ENCODE data around the gene HNMT. TPM values are rescaled to one million over a fixed set of nuclear protein-coding genes. Genes with fewer than 3 reads are reported as not detected.

HNMT gene
- total and polyA plus RNA-seq, 2 of the 13 experiments (the other 11 are each of a cell fraction or from before 2014, with no cell fraction given): 279 to 309 TPM

DNA sequence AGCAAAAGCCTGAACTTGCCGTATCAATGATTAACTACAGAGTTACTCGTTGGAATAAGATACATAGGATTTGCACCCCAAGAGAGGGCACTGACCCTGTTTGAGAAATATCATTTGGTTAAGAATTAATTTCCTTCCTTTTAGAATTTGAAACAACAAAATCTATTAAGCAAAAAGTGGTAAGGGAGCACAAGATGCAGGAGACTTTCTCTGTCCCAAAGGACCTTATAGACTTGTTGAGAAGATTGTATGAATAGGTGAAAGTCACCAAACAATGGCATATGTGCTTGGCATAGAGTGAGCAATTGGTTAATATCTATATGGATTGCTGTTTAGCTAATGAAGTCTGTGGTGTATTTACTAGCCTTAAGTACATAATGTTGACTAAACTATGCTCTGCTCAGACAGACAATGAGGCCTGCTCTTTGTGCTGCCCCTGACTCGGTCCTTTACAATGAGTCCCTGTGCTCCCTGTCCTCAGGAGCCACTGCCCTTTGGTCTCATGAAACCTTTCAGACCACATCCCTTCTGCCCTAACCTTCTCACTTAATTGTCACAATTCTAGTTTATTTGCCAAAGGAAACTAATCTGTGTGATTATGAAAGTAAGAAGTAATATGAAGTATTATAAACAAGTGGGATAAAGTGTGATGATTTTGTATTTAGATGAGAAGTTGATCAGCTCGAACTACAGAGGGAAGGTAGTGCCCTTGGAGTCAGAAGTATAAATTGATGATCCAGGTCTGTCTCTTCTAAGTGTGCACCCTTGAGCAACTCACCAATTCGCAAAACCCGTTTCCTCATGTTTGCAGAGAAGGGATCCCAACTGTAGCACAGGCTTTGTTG lies 21.2 kb upstream of the HNMT start (continued):
- TF ChIP-seq EEA1 (CRISPR knock-in tag; IDR thresholded peaks at IDR 0.05; ENCODE audit: borderline replicate concordance) (no peak), ZSCAN29 (CRISPR knock-in tag; conservative IDR thresholded peaks at IDR 0.05) (0 out of 2 replicates have a peak, but pooled peaks have one; percentile 64), EED (CRISPR knock-in tag; IDR thresholded peaks at IDR 0.05) (no peak), SRSF1 (optimal IDR thresholded peaks at IDR 0.05; ENCODE audit: low read depth, low read length) (no peak), PHF5A (CRISPR knock-in tag; IDR thresholded peaks at IDR 0.05; ENCODE audit: low read depth, unreplicated experiment) (no peak), TCF7L2 (IDR thresholded peaks at IDR 0.05; ENCODE audit: low read depth, low read length) (peak; percentile 67; the same call in 1 of the 2 replicates), CEBPB (IDR thresholded peaks at IDR 0.05; ENCODE audit: borderline replicate concordance, low read depth, low read length) (peak; percentile 51), GATAD1 (CRISPR knock-in tag; IDR thresholded peaks at IDR 0.05) (no peak; the same call in 1 of the 2 replicates), THYN1 (CRISPR knock-in tag; IDR thresholded peaks at IDR 0.05; ENCODE audit: borderline replicate concordance, low read depth) (no peak), ETV6 (CRISPR knock-in tag; conservative IDR thresholded peaks at IDR 0.05) (no peak), ZNF577 (CRISPR knock-in tag; IDR thresholded peaks at IDR 0.05; ENCODE audit: borderline replicate concordance, low read depth) (no peak), ZIK1 (CRISPR knock-in tag; IDR thresholded peaks at IDR 0.05; ENCODE audit: borderline replicate concordance, low read depth) (no peak), FOXK2 (IDR thresholded peaks at IDR 0.05) (0 out of 2 replicates have a peak, but pooled peaks have one; percentile 60), TBP (CRISPR knock-in tag; IDR thresholded peaks at IDR 0.05) (no peak), ZFX (CRISPR knock-in tag; IDR thresholded peaks at IDR 0.05; ENCODE audit: low read depth) (peak; percentile 77), HIVEP1 (CRISPR knock-in tag; IDR thresholded peaks at IDR 0.05) (no peak), ZSCAN30 (CRISPR knock-in tag; IDR thresholded peaks at IDR 0.05) (no peak; the same call in 1 of the 2 replicates)
- TF ChIP-seq, protein P1, sequence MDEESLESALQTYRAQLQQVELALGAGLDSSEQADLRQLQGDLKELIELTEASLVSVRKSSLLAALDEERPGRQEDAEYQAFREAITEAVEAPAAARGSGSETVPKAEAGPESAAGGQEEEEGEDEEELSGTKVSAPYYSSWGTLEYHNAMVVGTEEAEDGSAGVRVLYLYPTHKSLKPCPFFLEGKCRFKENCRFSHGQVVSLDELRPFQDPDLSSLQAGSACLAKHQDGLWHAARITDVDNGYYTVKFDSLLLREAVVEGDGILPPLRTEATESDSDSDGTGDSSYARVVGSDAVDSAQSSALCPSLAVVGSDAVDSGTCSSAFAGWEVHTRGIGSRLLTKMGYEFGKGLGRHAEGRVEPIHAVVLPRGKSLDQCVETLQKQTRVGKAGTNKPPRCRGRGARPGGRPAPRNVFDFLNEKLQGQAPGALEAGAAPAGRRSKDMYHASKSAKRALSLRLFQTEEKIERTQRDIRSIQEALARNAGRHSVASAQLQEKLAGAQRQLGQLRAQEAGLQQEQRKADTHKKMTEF (CRISPR knock-in tag; IDR thresholded peaks at IDR 0.05): peak; percentile 94
- TF ChIP-seq, protein P2, sequence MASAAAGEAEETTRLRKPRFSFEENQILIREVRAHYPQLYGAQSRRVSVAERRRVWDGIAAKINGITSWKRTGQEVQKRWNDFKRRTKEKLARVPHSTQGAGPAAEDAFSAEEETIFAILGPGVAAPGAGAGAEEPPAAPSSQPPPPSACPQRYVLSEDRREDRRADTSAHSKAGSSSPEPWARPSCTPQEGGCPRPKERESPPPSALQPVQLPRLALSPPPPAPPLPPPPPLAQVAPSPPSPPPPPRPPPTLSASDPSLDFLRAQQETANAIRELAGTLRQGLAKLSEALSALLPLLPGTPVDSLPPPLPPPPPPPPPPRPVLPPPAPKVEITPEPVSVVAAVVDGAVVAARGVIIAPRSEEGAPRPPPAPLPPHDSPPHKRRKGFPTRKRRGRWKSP (CRISPR knock-in tag; IDR thresholded peaks at IDR 0.05): peak; percentile 74
- TF ChIP-seq, protein P3, sequence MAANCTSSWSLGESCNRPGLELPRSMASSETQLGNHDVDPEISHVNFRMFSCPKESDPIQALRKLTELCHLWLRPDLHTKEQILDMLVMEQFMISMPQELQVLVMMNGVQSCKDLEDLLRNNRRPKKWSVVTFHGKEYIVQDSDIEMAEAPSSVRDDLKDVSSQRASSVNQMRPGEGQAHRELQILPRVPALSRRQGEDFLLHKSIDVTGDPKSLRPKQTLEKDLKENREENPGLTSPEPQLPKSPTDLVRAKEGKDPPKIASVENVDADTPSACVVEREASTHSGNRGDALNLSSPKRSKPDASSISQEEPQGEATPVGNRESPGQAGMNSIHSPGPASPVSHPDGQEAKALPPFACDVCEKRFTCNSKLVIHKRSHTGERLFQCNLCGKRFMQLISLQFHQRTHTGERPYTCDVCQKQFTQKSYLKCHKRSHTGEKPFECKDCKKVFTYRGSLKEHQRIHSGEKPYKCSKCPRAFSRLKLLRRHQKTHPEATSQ (CRISPR knock-in tag; IDR thresholded peaks at IDR 0.05; ENCODE audit: borderline replicate concordance): peak; percentile 19; the same call in 1 of the 2 replicates
- TF ChIP-seq, protein P4, sequence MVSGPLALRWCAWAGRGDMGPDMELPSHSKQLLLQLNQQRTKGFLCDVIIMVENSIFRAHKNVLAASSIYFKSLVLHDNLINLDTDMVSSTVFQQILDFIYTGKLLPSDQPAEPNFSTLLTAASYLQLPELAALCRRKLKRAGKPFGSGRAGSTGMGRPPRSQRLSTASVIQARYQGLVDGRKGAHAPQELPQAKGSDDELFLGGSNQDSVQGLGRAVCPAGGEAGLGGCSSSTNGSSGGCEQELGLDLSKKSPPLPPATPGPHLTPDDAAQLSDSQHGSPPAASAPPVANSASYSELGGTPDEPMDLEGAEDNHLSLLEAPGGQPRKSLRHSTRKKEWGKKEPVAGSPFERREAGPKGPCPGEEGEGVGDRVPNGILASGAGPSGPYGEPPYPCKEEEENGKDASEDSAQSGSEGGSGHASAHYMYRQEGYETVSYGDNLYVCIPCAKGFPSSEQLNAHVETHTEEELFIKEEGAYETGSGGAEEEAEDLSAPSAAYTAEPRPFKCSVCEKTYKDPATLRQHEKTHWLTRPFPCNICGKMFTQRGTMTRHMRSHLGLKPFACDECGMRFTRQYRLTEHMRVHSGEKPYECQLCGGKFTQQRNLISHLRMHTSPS (CRISPR knock-in tag; IDR thresholded peaks at IDR 0.05; ENCODE audit: low read depth): no peak; the same call in 1 of the 2 replicates
- TF ChIP-seq, protein P5, sequence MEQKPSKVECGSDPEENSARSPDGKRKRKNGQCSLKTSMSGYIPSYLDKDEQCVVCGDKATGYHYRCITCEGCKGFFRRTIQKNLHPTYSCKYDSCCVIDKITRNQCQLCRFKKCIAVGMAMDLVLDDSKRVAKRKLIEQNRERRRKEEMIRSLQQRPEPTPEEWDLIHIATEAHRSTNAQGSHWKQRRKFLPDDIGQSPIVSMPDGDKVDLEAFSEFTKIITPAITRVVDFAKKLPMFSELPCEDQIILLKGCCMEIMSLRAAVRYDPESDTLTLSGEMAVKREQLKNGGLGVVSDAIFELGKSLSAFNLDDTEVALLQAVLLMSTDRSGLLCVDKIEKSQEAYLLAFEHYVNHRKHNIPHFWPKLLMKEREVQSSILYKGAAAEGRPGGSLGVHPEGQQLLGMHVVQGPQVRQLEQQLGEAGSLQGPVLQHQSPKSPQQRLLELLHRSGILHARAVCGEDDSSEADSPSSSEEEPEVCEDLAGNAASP (CRISPR knock-in tag; IDR thresholded peaks at IDR 0.05; ENCODE audit: borderline replicate concordance): peak; percentile 99

Data from HepG2 (cell line).